Gastroesophageal sphincter (tissue), 3 donors: ENCODE results near the gene SIGLEC15.

Experiments
- EP300 ChIP-seq: sonication (generic); formaldehyde crosslinking; IDR thresholded peaks from one replicate; pipeline ENCODE4 v1.6.1; 2017; ENCODE audit warnings: antibody characterized with exemption, mild to moderate bottlenecking
- TF ChIP-seq, protein P1 (sequence below), 4 experiments: fragments of 200-600 bp in 2 of 4; fragments of 450-650 bp in 2 of 4; sonication (generic) in 1 of 4; IDR thresholded peaks; one replicate each; pipeline ENCODE4 v1.5.1; 2017 to 2019; ENCODE audit warnings: antibody characterized with exemption in 4 of 4, mild to moderate bottlenecking in 2 of 4, moderate library complexity in 2 of 4

DNA sequence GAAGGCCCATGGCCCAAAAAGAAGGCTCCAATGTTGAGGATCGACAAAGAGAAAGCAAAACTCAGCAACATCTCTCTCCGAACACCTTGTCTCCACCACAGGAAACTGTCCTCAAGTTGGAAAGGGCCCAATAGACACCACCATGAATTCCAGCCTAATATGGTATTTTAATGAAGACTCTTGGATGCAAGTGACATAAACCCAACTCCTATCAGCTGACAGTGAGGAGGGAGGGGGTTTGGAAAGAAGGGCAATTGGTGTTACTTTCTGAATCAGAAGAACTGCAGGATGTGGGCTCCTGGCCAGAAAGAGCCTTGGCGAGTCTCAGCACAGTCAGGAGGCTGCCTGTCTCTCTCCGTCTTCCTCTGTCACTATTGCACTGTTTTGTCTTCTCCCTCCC lies 40.3 kb upstream of the SIGLEC15 start:
- TF ChIP-seq EP300: no peak
- TF ChIP-seq, protein P1, sequence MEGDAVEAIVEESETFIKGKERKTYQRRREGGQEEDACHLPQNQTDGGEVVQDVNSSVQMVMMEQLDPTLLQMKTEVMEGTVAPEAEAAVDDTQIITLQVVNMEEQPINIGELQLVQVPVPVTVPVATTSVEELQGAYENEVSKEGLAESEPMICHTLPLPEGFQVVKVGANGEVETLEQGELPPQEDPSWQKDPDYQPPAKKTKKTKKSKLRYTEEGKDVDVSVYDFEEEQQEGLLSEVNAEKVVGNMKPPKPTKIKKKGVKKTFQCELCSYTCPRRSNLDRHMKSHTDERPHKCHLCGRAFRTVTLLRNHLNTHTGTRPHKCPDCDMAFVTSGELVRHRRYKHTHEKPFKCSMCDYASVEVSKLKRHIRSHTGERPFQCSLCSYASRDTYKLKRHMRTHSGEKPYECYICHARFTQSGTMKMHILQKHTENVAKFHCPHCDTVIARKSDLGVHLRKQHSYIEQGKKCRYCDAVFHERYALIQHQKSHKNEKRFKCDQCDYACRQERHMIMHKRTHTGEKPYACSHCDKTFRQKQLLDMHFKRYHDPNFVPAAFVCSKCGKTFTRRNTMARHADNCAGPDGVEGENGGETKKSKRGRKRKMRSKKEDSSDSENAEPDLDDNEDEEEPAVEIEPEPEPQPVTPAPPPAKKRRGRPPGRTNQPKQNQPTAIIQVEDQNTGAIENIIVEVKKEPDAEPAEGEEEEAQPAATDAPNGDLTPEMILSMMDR (IDR thresholded peaks at IDR 0.05): no peak
